LNCAP (cell line): ENCODE measurements around the gene C11orf86.

Source experiments
- TF ChIP-seq, protein P1 (sequence below): fragments of 450-650 bp; IDR thresholded peaks from 2 replicates; pipeline ENCODE4 v1.5.1; 2017; ENCODE audit warnings: mild to moderate bottlenecking

C11orf86 gene

DNA sequence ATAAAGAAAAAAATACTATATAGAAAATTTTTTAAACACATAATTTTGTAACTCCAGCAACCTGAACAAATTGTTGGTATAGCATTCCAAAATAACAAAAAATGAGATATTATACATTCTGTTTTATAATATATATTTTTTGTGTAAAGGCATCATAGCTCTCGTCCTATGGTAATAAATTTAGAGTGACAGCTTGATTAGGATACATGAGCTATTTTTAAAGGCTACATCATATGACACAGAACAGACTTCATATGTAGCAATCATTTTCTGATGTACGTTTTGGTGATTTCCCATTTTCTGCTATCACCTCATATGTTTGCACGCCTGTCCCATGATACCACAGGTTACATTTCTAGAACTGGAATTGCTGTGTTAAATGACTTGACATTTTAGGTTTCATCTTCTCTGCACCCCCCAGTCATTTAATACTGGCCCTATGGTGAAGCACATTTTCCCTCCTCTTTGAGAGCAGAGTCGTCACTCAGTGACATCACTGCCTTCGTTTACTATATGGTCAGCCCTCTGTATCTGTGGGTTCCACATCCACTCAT lies 36.4 kb upstream of the C11orf86 start:
- TF ChIP-seq, protein P1, sequence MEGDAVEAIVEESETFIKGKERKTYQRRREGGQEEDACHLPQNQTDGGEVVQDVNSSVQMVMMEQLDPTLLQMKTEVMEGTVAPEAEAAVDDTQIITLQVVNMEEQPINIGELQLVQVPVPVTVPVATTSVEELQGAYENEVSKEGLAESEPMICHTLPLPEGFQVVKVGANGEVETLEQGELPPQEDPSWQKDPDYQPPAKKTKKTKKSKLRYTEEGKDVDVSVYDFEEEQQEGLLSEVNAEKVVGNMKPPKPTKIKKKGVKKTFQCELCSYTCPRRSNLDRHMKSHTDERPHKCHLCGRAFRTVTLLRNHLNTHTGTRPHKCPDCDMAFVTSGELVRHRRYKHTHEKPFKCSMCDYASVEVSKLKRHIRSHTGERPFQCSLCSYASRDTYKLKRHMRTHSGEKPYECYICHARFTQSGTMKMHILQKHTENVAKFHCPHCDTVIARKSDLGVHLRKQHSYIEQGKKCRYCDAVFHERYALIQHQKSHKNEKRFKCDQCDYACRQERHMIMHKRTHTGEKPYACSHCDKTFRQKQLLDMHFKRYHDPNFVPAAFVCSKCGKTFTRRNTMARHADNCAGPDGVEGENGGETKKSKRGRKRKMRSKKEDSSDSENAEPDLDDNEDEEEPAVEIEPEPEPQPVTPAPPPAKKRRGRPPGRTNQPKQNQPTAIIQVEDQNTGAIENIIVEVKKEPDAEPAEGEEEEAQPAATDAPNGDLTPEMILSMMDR = no peak

DNA sequence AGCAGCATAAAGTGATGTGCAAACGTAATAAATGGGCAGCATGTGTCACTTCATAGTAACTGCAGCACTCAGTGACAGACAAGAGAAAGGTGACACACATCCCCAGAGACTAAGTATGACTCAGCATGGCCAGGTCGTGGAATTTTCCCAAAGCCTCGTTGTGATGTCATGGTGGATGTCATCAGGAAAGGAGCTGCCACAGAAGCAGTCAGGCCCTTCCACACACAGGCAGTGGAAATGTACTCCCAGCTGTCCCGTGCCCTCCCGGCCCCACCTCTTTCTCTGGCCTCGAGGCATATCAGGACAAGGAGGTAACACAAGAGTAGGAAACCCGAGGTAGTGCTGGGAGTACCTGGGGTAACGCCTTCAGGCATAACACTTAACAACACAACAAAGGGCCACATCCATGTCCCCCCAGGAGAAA lies 25.0 kb upstream of the C11orf86 start:
- TF ChIP-seq, protein P1 = no peak

DNA sequence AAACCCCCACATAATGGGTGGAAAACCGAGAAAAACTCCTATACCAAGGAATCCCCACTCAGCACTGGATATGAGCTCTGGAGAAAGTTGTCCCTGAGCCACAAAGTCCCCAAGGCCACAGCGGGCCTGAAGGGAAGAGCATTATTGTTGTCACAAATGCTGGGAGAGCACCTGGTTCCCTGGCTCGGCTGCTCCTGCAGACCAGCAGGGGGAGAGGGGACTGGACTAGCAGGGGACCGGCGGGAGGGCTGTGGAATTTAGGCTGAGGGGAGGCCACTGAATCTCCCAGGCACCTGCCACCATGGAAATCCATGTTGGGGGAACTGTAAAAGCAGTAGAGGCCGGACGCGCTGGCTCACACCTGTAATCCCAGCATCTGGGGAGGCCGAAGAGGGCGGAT lies 24.0 kb upstream of the C11orf86 start:
- TF ChIP-seq, protein P1 = no peak

DNA sequence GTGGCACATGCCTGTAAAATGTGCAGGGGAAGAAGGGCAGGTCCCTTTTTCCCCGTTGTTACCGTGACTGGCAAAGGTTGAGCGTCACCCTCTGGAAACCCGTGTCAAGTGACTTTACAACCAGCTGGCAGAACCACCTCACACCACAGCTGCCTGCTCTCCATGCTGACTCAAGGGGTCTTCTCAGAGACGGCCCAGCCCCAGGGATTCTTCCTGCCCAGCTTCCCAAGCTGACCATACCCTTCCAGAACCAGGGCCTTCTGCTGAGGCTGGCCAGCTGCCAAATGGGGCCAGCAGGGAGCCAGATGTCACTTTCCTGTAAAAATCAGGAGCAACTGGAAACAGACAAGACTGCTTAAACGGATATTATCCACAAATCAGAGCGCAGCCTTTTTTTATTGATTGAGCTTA lies 23.2 kb upstream of the C11orf86 start:
- TF ChIP-seq, protein P1 = no peak

DNA sequence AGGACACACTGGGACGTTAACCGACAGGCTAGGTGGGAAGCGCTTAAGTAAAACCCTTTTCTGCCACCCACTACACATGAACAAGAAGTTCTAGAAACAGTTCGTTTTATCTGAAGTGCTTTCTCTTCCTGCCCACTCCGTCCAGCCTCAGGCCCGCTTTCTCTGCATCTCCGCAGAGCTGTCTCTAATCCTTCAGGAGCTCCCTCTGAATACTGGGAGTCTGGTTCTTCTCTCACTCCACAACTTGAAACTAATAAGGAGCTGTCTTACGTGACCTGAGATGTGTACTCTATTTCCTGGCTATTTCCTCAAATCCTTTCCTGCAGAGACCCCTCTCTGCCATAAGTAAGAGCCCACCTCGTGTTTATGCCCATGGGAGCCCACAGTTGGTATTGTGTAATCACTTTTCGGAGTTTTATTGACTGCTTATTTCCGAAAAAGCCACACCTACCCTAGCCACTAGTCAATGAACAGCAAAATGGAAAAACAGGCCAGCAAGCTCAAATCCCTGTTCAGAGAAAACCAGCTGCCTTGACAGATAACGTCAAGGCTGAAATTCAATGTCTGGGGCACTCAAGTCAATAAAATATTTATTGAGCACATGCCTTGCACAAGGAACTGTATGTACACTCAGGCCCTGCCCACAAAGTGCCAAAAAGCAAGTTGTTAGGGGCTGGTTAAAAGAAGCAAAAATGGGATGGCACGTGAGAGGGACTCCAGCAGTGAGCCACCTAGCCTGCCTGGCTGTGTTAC lies 21.8 kb upstream of the C11orf86 start:
- TF ChIP-seq, protein P1 = no peak

DNA sequence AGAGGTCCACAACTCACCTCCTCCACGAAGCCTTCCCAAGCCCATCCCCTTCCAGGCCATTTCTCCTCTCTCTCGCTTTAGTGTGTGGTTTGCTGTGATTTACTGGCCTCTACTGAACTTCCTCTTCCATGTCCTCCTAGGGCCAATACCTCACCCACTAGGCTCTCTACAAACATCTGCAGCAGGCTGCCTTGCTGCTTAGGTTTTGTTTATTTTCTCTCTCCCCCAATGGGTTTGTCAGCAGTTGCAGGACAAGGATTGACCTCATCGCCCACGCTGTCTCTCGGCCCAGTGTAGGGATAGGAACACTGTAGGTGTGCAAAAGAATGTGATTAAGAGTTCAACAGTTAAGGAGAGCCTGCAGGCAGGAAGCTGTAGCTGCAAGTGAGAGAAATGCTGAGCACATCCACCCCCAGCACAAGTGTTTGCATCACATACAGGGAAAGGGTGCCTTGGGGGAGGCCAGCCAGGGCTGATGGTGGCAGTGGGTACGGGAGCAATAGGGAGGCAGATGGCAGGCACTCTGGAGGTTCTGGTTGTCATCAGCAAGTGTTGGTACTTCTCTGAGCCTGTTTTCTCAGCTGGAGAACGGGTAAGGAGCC lies 18.3 kb upstream of the C11orf86 start:
- TF ChIP-seq, protein P1 = no peak

DNA sequence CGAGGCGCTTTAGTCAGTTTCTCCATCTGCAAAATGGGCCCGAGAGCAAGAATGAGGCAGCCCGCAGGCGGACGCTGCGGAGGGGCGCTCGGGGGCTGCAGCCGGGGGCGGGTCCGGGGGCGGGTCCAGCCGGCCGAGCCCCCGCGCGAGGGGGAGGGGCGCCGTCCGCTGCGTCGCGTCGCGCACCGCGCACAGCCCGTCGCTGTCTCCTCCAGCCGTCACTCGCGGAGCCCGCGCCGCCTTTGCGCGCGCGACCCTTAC lies 17.2 kb upstream of the C11orf86 start:
- TF ChIP-seq, protein P1 = no peak
